GM12878 (cell line): Measurements from ENCODE around the gene GGCX. TPM values are rescaled to one million over a fixed set of nuclear protein-coding genes. Genes with fewer than 3 reads are reported as not detected.
A peak's percentile ranks its signal among the peaks of the same experiment; 100 is the strongest.

Experiments
- ATAC-seq: fragments of 200-7000 bp; cut with Tn5 transposase; 3 replicates; pipeline ENCODE4 v1.9.1; 2020; ENCODE audit warnings: mild to moderate bottlenecking, moderate library complexity
- BruUV-seq: library from RNA; stranded (reverse); fragments of 400-500 nt; replicated peaks from 2 replicates; lab custom pipeline; 2021; lab: Mats Ljungman, UMichigan
- CTCF ChIA-PET: fragments of 300-600 bp; sonication (Branson Sonifier 250); formaldehyde crosslinking; extraction: SDS; loops from one replicate; lab custom pipeline; 2021; ENCODE audit warnings: inconsistent platforms; lab: Yijun Ruan, JAX
- POLR2A ChIA-PET: fragments of 350-600 bp; formaldehyde crosslinking; extraction: SDS; loops from one replicate; lab custom pipeline; 2021; ENCODE audit warnings: inconsistent platforms; lab: Charles Lee
- RAD21 ChIA-PET: fragments of 300-600 bp; sonication (Branson Sonifier 250); formaldehyde crosslinking; loops from one replicate; lab custom pipeline; 2023; ENCODE audit warnings: antibody characterized with exemption; ENCODE audit not compliant: unreplicated experiment; lab: Charles Lee
- SMC1A ChIA-PET: fragments of 300-600 bp; sonication (Branson Sonifier 250); formaldehyde crosslinking; loops from one replicate; lab custom pipeline; 2023; ENCODE audit not compliant: unreplicated experiment, uncharacterized antibody; lab: Charles Lee
- DNase-seq: peaks from one replicate; pipeline ENCODE4 v3.0.0-alpha.2; 2011; ENCODE audit warnings: low read depth, low spot score
- FAIRE-seq: peaks from 3 replicates; lab custom pipeline; 2011; peaks lifted over from hg19 to GRCh38; lab: Jason Lieb, UNC
- H2AFZ ChIP-seq: 2 replicates; pipeline ENCODE4 v1.6.0; 2011; ENCODE audit warnings: low read depth, low read length, control low read depth; ENCODE audit not compliant: control insufficient read depth
- H3K27ac ChIP-seq: 2 replicates; pipeline ENCODE4 v1.5.1; 2011; ENCODE audit warnings: control low read depth; ENCODE audit not compliant: control insufficient read depth, insufficient read depth
- H3K27me3 ChIP-seq, 2 experiments: replicated peaks in 1 of 2; 2 replicates each; pipeline versions ENCODE4 v1.6.0 to v1.6.1; 2011; ENCODE audit warnings: low read length in 1 of 2; ENCODE audit not compliant: control insufficient read depth in 2 of 2, insufficient read depth in 2 of 2
- H3K36me3 ChIP-seq, 2 experiments: 2 replicates each; pipeline ENCODE4 v1.5.1; 2011; ENCODE audit warnings: low read length in 1 of 2; ENCODE audit not compliant: control insufficient read depth in 2 of 2, insufficient read depth in 2 of 2
- H3K4me1 ChIP-seq: 2 replicates; pipeline ENCODE4 v1.6.1; 2011; ENCODE audit warnings: mild to moderate bottlenecking, low read length, moderate library complexity, mixed read lengths; ENCODE audit not compliant: control insufficient read depth, insufficient read depth
- H3K4me2 ChIP-seq: 2 replicates; pipeline ENCODE4 v1.6.0; 2011; ENCODE audit warnings: control low read depth; ENCODE audit not compliant: control insufficient read depth, insufficient read depth
- H3K4me3 ChIP-seq: fragments of 200-600 bp; sonication (generic); 2 replicates; pipeline ENCODE4 v1.5.1; 2016
- H3K79me2 ChIP-seq: 2 replicates; pipeline ENCODE4 v1.6.0; 2011; ENCODE audit warnings: low read length; ENCODE audit not compliant: control insufficient read depth, insufficient read depth
- H3K9ac ChIP-seq: 2 replicates; pipeline ENCODE4 v1.8.0; 2011; ENCODE audit warnings: low read length, control low read depth, mixed read lengths; ENCODE audit not compliant: control insufficient read depth, insufficient read depth
- H3K9me3 ChIP-seq: replicated peaks from 3 replicates; pipeline ENCODE4 v1.5.1; 2011; ENCODE audit warnings: mild to moderate bottlenecking, low read length; ENCODE audit not compliant: control insufficient read depth, insufficient read depth
- H4K20me1 ChIP-seq: 2 replicates; pipeline ENCODE4 v1.6.0; 2011; ENCODE audit not compliant: control insufficient read depth, insufficient read depth
- ATF2 ChIP-seq: IDR thresholded peaks from 2 replicates; pipeline ENCODE4 v1.6.1; 2012; ENCODE audit warnings: low read length, inconsistent platforms
- RAD51 ChIP-seq: fragments of 450-650 bp; IDR thresholded peaks from 2 replicates; pipeline ENCODE4 v1.6.1; 2016; ENCODE audit warnings: moderate library complexity, mild to moderate bottlenecking, inconsistent platforms
- WGBS: methylation state at CpG from one replicate; pipeline ENCODE4 v1.1.6; 2016; ENCODE audit warnings: low lambda C conversion rate; ENCODE audit not compliant: insufficient replicate concordance, insufficient coverage; ENCODE audit errors: missing lambda C conversion rate; 5-methylcytosine and 5-hydroxymethylcytosine counted together
- in situ Hi-C: fragments of 300-500 bp; cut with MboI; formaldehyde crosslinking; loops from 9 replicates; pipeline ENCODE4 v1.14.3; 2018; ENCODE audit warnings: mixed read lengths
- intact Hi-C: fragments of 100-400 bp; cut with micrococcal nuclease; formaldehyde crosslinking; loops from one replicate; pipeline ENCODE4 v1.14.2; 2022; ENCODE audit not compliant: unreplicated experiment
- polyA plus RNA-seq, 11 experiments: library from polyadenylated mRNA; depleted of rRNA in 4 of 11; unstranded in 6 of 11; stranded (reverse) in 5 of 11; fragments of >200 nt; fragmentation: Nextera tagmentation in 4 of 11; fragmentation: Illumina TruSeq in 1 of 11; extraction: Ambion mirVana in 4 of 11; extraction: Trizol in 1 of 11; gene quantifications; 1 replicate in 1 of 11; 2 replicates in 10 of 11; pipeline versions ENCODE4 v1.2.1 to v1.2.3, GENCODE V29; 2011 to 2016; ENCODE audit warnings: inconsistent platforms in 2 of 11, missing spikeins in 2 of 11, low read depth in 1 of 11
- total RNA-seq, 4 experiments: library from RNA; depleted of rRNA in 3 of 4; stranded (reverse); fragments of >200 nt in 3 of 4; fragmentation: Illumina TruSeq in 1 of 4; extraction: Trizol in 1 of 4; gene quantifications; 2 replicates each; pipeline versions ENCODE4 v1.2.1 to v1.2.3, GENCODE V29; 2013 to 2021

GGCX gene
- total and polyA plus RNA-seq, 10 of the 15 experiments (the other 5 are each of a cell fraction or from before 2014, with no cell fraction given), result 18.1 to 52.7 (median 25.0) TPM

GRCh38 chr2:85541262-85541661 lies 20.0 kb downstream of the GGCX start:
- no peaks in the 10 kb centered on the region for H3K27me3 ChIP-seq
- peak overlapping the region; percentile 86 for H3K4me3 ChIP-seq
- WGBS, result 16% methylated on average over 4 of the region's 4 CpGs
- ATAC-seq (no peak), DNase-seq (no peak), FAIRE-seq (no peak)
- peaks cover 4% of the 10 kb centered on the region; the same call in 1 of the 2 replicates for H4K20me1 ChIP-seq
- H3K9me3 ChIP-seq, result no peaks in the 10 kb centered on the region; the same call in 2 of the 3 replicates
- H3K27ac ChIP-seq, result no peak overlapping the region
- H2AFZ ChIP-seq, result no peak overlapping the region
- H3K4me2 ChIP-seq, result peak overlapping the region; percentile 86
- SMC1A ChIA-PET, result interaction anchor here (1.0 to 8.2 kb wide), 11 partner anchors 10 to 121 kb away, joined by 3 to 86 read pairs (median 5); partner anchors contain the start of genes SH2D6 and VAMP8
- CTCF ChIA-PET, result interaction anchor here (1.0 to 10.9 kb wide), 7 partner anchors 11 to 153 kb away, joined by 3 to 134 read pairs (median 5); partner anchors contain the start of gene USP39
- RAD21 ChIA-PET, result interaction anchor here (0.9 to 6.2 kb wide), 6 partner anchors 10 to 149 kb away, joined by 3 to 43 read pairs (median 4); partner anchors contain the start of gene SH2D6
- intact Hi-C loops (no loop called here), in situ Hi-C loops (no loop called here)
- no TSS peak for BruUV-seq
- peaks cover 6 to 28% of the 10 kb centered on the region in 2 experiments for H3K36me3 ChIP-seq
- H3K4me1 ChIP-seq, result no peaks in the 10 kb centered on the region
- peaks cover 60% of the 10 kb centered on the region for H3K79me2 ChIP-seq
- TF ChIP-seq ATF2 (0 out of 2 replicates have a peak, but pooled peaks have one; percentile 12), RAD51 (no peak)
- H3K9ac ChIP-seq, result peak overlapping the region; percentile 100
- POLR2A ChIA-PET, result interaction anchor here (0.7 to 2.6 kb wide), 8 partner anchors 9 to 187 kb away, joined by 3 to 15 read pairs (median 5); partner anchors contain the start of genes ELMOD3, GGCX, RETSAT and SH2D6
